ENCODE results near the gene ITIH2.
A peak's percentile ranks its signal among the peaks of the same experiment; 100 is the strongest.

Gene ITIH2

DNA sequence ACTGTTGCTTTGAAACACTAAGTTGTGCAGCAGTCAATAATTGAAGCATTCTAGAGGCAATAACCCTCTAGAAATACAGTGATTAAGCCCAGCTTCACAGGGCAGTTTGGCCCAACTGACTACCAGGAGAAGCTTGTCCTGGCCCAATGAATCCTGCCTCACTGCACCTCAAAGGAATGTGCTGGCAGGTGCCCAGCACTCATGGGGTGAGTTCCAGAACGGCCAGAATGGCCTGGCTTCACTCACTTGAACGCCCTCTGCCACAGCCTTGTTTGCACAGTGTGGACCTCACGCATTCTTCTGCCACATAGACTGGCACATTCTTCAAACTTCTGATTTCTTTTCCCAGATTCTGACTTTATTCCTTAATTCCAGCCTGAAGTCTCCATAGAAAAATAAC, 6.6 kb upstream of the ITIH2 start:
- H3K27me3 ChIP-seq: no peaks in the 10 kb centered on the region
- no peaks in the 10 kb centered on the region for H3K4me1 ChIP-seq
- H3K4me3 ChIP-seq: no peak overlapping the region
- peaks cover 22 to 30% (median 25%) of the 10 kb centered on the region in 11 experiments for H3K9me3 ChIP-seq (replicated peaks in 1 of 11)
- H4K20me1 ChIP-seq: no peaks in the 10 kb centered on the region
- H3K9ac ChIP-seq: no peak overlapping the region
- H3K36me3 ChIP-seq: peaks cover 0 to 6% (median 0%) of the 10 kb centered on the region in 11 experiments; a peak in 2 of 22 replicates
- H3K27ac ChIP-seq: no peak overlapping the region
- no peak for TF ChIP-seq Cebpa-rat (IDR thresholded peaks at IDR 0.05)
- no peak overlapping the region for H3K4me2 ChIP-seq

DNA sequence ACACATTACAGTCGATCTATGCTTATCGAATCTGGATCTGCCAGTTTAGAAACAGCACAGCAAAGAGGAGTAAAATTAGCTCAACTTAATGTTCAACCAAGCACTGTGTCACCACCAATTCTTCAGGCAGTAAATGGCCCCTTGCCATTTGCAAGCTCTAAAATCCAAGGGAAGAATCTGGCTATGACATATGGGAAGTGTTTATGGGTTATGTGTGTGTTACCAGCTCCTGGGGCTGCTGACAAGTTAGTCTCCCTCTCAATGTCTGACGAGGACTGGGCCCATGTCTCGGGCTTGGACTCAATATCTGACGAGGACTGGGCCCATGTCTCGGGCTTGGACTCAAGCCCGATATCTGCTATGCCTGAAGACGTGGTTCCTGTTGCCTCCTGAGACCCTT, 5.7 kb upstream of the ITIH2 start:
- no peak for TF ChIP-seq Cebpa-rat (IDR thresholded peaks at IDR 0.05)
- H3K27ac ChIP-seq: no peak overlapping the region
- peaks cover 0 to under 1% (median 0%) of the 10 kb centered on the region in 11 experiments; a peak in 1 of 22 replicates for H3K36me3 ChIP-seq
- H4K20me1 ChIP-seq: no peaks in the 10 kb centered on the region
- H3K4me2 ChIP-seq: no peak overlapping the region
- no peaks in the 10 kb centered on the region for H3K27me3 ChIP-seq
- H3K9ac ChIP-seq: no peak overlapping the region
- H3K4me1 ChIP-seq: peaks cover 0 to 6% (median 0%) of the 10 kb centered on the region in 10 experiments; a peak in 1 of 20 replicates
- peaks cover 13 to 21% (median 17%) of the 10 kb centered on the region in 11 experiments for H3K9me3 ChIP-seq (replicated peaks in 1 of 11)
- no peak overlapping the region for H3K4me3 ChIP-seq

DNA sequence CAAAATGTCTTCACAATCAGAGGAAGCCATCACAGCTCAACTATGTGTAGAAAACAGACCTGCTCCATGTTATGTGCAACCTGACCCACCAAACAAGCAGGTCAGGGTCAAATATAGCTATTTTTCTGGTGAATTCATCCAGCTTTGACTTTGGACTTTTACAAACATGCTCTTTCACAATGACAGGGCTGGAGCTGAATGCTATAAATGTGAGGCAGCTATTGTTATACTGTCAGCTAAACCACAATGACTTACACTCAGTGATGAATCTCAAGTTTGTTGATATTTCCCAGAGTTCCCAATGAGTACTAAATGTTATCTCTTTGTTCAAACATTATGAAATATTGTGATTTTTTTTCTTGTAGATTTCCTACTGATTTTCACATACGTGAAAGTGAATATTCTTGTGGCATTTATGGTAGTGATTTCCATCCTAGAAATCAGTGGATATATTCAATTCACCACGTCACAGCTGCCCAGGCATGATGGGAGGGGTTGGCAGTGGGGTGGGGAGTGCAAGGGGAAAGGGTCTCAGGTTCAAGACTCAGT, 2.5 kb upstream of the ITIH2 start:
- H3K9ac ChIP-seq: no peak overlapping the region
- TF ChIP-seq Cebpa-rat (IDR thresholded peaks at IDR 0.05): no peak
- H3K27ac ChIP-seq: no peak overlapping the region
- no peaks in the 10 kb centered on the region for H3K27me3 ChIP-seq
- H3K4me1 ChIP-seq: peaks cover 0 to 7% (median 0%) of the 10 kb centered on the region in 10 experiments; a peak in 1 of 20 replicates
- H3K9me3 ChIP-seq (replicated peaks in 1 of 11): no peaks in the 10 kb centered on the region
- H3K36me3 ChIP-seq: no peaks in the 10 kb centered on the region
- no peak overlapping the region for H3K4me2 ChIP-seq
- no peaks in the 10 kb centered on the region for H4K20me1 ChIP-seq
- H3K4me3 ChIP-seq: no peak overlapping the region

DNA sequence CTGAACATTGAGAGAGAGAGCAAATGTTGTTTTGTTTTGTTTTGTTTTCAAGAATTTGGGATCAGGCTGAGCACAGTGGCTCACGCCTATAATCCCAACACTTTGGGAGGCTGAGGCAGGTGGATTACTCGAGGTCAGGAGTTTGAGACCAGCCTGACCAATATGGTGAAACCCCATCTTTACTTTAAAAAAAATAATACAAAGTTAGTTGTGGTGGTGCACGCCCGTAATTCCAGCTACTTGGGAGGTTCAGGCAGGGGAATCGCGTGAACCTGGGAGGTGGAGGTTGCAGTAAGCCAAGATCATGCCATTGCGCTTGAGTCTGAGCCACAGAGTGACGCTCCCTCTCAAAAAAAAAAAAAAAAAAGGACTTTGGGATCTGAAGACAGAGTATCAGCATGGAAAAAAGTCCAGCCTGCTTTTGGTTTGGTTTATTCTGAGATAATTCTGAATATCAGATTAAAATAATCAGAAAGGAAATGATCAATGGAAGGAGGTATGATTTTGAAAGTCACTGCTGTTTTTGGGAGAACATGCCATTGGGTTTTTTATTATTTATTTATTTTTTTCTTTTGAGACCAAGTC, 1.9 kb upstream of the ITIH2 start:
- peaks cover 0 to 7% (median 0%) of the 10 kb centered on the region in 10 experiments; a peak in 1 of 20 replicates for H3K4me1 ChIP-seq
- H4K20me1 ChIP-seq: no peaks in the 10 kb centered on the region
- no peaks in the 10 kb centered on the region for H3K27me3 ChIP-seq
- TF ChIP-seq Cebpa-rat (IDR thresholded peaks at IDR 0.05): no peak
- no peak overlapping the region for H3K4me2 ChIP-seq
- H3K9me3 ChIP-seq (replicated peaks in 1 of 11): no peaks in the 10 kb centered on the region
- no peak overlapping the region for H3K4me3 ChIP-seq
- no peak overlapping the region for H3K27ac ChIP-seq
- no peak overlapping the region for H3K9ac ChIP-seq
- H3K36me3 ChIP-seq: no peaks in the 10 kb centered on the region

DNA sequence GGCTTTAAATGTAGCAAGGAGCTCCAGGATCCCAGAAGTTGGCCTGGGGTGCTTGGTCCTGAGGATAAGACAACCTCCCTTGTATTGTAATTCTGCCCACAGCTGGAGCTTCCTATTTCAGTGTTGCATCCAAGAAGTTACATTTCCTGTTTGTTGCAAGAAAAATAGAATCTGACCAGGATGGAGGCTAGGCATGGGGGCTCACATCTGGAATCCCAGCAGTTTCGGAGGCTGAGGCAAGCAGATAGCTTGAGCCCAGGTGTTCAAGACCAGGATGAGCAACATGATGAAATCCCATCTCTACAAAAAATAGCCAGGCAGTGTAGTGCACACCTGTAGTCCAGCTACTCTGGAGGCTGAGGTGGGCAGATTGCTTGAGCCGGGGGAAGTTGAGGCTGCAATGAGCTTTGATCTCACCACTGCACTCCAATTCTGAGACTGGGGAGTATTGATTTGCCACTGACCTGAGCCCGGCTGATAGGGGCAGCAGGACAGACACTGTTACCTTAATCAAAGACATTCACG, 766 bp upstream of the ITIH2 start:
- H3K4me3 ChIP-seq: no peak overlapping the region
- peaks cover 0 to 7% (median 0%) of the 10 kb centered on the region in 10 experiments; a peak in 1 of 20 replicates for H3K4me1 ChIP-seq
- no peak for TF ChIP-seq Cebpa-rat (IDR thresholded peaks at IDR 0.05)
- no peaks in the 10 kb centered on the region for H3K36me3 ChIP-seq
- no peak overlapping the region for H3K9ac ChIP-seq
- no peaks in the 10 kb centered on the region for H3K9me3 ChIP-seq (replicated peaks in 1 of 11)
- H3K27ac ChIP-seq: no peak overlapping the region
- H4K20me1 ChIP-seq: no peaks in the 10 kb centered on the region
- H3K4me2 ChIP-seq: 0 out of 22 replicates have a peak overlapping the region, but pooled peaks of 1 of the 11 experiments have one; percentile 9
- H3K27me3 ChIP-seq: no peaks in the 10 kb centered on the region

DNA sequence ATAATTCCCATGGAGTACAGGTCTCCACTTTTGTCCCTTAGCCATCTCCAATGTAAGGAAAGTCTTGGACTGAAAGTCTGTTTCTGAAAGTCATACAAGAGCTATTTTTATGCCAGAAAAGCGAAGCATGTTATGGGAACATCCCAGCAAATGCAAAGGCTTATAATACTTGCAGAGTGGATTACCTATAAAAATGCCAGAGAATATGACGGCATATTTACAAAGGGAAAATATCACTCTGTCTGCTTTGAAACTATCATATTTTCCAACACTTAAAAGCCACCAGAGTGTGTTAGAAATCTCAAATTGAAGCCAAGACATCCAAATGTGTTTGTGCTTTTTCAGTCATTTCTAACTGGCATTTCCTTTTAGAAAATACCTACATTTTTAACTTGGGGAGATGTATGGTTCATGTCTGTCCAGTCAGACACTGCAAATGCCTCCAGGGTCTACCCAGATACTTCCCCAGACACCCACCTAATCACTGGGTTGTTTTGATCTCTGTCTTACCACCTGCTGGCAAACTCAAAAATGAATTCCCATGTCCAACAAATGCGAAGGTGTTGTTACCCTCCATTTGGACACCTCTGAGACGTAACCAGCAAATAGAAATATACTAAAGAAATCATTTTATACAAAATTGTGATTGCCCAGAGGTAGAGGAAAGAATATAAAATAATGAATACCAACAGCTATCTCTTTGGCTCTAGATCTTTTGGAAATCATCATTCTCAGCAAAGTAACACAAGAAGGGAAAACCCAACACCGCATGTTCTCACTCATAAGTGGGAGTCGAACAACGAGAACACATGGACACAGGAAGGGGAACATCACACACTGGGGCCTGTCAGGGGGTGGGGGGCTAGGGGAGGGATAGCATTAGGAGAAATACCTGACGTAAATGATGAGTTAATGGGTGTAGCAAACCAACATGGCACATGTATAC, 1.2 kb downstream of the ITIH2 start:
- H3K9ac ChIP-seq: no peak overlapping the region
- H3K4me3 ChIP-seq: no peak overlapping the region
- no peak overlapping the region for H3K27ac ChIP-seq
- H3K36me3 ChIP-seq: no peaks in the 10 kb centered on the region
- no peak for TF ChIP-seq Cebpa-rat (IDR thresholded peaks at IDR 0.05)
- H3K4me2 ChIP-seq: no peak overlapping the region
- H3K4me1 ChIP-seq: peaks cover 0 to 7% (median 0%) of the 10 kb centered on the region in 10 experiments; a peak in 1 of 20 replicates
- no peaks in the 10 kb centered on the region for H4K20me1 ChIP-seq
- no peaks in the 10 kb centered on the region for H3K27me3 ChIP-seq
- H3K9me3 ChIP-seq (replicated peaks in 1 of 11): no peaks in the 10 kb centered on the region

DNA sequence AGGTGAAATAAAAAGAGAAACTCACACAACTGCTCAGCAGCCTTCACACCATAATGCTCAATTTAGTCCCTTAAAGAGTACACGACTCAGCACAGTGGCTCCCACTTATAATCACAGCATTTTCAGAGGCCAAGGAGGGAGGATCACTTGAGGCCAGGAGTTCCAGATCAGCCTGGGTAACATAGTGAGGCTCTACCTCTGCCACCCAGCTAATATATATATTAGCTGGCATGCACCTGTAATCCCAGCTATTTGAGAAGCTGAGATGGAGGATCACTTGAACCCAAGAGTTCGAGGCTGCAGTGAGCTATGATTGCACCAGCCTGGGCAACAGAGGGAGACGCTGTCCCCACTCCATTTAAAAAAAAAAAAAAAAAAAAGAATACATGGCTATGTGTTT, 2.2 kb downstream of the ITIH2 start:
- H3K27me3 ChIP-seq: no peaks in the 10 kb centered on the region
- no peak overlapping the region for H3K9ac ChIP-seq
- TF ChIP-seq Cebpa-rat (IDR thresholded peaks at IDR 0.05): no peak
- H3K4me1 ChIP-seq: peaks cover 0 to 7% (median 0%) of the 10 kb centered on the region in 10 experiments; a peak in 1 of 20 replicates
- no peaks in the 10 kb centered on the region for H3K9me3 ChIP-seq (replicated peaks in 1 of 11)
- H3K4me3 ChIP-seq: no peak overlapping the region
- no peak overlapping the region for H3K4me2 ChIP-seq
- no peaks in the 10 kb centered on the region for H3K36me3 ChIP-seq
- H3K27ac ChIP-seq: no peak overlapping the region
- no peaks in the 10 kb centered on the region for H4K20me1 ChIP-seq

DNA sequence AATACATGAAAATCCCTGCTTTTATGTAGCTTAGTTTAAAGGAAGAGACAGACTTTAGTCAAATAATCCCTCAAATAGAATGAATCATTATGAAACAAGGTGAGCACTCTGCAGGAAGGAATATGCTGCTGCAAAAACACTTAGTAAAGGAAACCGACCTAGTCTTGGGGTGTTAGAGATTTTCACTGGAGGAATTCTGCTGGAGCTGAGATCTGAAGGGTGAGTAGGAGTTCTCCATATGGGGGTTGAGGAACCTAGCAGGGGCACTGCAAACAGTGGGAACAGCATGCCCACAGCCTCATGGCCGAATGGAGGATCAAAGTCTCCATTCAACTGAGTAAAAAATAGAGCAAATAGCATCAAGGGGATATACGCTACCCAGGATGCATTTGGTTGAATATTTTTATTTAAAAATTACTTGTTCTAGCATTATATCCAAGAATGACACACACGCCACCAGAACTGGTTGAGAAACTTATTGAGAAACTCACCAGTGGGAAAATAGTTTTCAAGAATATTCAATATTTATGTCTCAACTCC, 3.5 kb downstream of the ITIH2 start:
- Histone ChIP-seq H3K36me3 (no peaks in the 10 kb centered on the region), H3K4me2 (no peak overlapping the region), H3K27ac (no peak overlapping the region), H3K9me3 (replicated peaks in 1 of 11) (0 out of 22 replicates have a peak, but pooled peaks cover 0 to 6% (median 0%) of the 10 kb centered on the region in 11 experiments), H3K4me3 (no peak overlapping the region), H3K27me3 (no peaks in the 10 kb centered on the region), H3K4me1 (peaks cover 0 to 7% (median 0%) of the 10 kb centered on the region in 10 experiments; a peak in 1 of 20 replicates), H3K9ac (no peak overlapping the region), H4K20me1 (no peaks in the 10 kb centered on the region)
- no peak for TF ChIP-seq Cebpa-rat (IDR thresholded peaks at IDR 0.05)

DNA sequence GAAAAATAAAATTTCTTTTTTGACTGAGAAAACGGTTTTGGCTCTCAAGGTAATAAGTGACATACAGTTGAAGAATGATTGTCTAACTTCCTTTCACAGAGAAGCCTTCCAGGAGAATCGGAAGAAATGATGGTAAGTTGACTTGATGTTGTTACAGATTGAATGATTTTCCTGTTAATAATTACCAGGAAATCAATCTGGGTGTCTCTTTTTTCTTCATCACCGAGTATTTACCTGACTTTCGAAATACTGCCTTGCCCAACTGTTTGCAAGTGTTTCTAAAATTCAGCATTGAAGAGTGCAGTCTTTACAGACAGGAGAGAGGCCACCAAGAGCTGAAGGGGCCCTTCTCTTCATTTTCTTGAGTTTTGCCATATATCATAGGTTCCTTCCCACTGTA, 4.0 kb downstream of the ITIH2 start:
- H3K9me3 ChIP-seq (replicated peaks in 1 of 11): 0 out of 22 replicates have a peak, but pooled peaks cover 0 to 8% (median 0%) of the 10 kb centered on the region in 11 experiments
- no peak overlapping the region for H3K4me2 ChIP-seq
- H4K20me1 ChIP-seq: no peaks in the 10 kb centered on the region
- no peak for TF ChIP-seq Cebpa-rat (IDR thresholded peaks at IDR 0.05)
- H3K4me1 ChIP-seq: peaks cover 0 to 4% (median 0%) of the 10 kb centered on the region in 10 experiments; a peak in 1 of 20 replicates
- H3K36me3 ChIP-seq: no peaks in the 10 kb centered on the region
- no peak overlapping the region for H3K9ac ChIP-seq
- H3K27me3 ChIP-seq: no peaks in the 10 kb centered on the region
- H3K27ac ChIP-seq: no peak overlapping the region
- H3K4me3 ChIP-seq: no peak overlapping the region
